GM18507 (cell line): ENCODE data around the gene DUS2.

Experiments
- DNase-seq: peaks from one replicate; pipeline ENCODE4 v3.0.0; 2011; ENCODE audit warnings: low read depth; ENCODE audit not compliant: insufficient read length; ENCODE audit errors: extremely low spot score
- FAIRE-seq: peaks from 2 replicates; lab custom pipeline; 2011; peaks lifted over from hg19 to GRCh38; lab: Jason Lieb, UNC

DUS2 gene

DNA sequence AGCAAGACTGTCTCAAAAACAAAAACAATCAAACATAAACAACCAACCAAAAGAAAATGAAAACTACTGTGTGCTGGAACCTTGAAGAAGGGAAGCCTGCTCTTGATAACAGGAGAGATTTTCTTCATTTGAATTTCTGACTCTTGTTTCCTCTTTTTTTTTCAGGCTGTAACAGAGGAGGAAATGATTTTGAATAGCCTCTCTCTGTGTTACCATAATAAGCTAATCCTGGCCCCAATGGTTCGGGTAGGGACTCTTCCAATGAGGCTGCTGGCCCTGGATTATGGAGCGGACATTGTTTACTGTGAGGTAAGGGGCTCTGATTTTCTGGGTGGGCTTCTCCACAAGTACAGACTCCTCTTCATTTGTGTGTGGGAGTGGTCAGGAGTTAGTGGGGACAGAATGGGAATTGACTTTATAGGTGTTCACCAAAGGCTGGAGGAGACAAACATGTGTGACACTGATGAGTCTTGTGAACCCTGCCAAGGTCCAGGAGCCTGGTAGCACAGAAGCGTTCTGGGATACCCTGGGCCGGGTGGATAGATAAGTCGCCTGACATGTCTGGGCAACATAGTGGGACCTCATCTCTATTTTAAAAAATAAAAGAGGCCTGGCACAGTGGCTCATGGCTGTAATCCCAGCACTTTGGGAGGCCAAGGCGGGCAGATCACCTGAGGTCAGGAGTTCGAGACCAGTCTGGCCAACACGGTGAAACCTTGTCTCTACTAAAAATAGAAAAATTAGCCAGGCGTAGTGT lies 14.9 kb downstream of the DUS2 start:
- peak; percentile 35 for FAIRE-seq
- DNase-seq, result no peak

DNA sequence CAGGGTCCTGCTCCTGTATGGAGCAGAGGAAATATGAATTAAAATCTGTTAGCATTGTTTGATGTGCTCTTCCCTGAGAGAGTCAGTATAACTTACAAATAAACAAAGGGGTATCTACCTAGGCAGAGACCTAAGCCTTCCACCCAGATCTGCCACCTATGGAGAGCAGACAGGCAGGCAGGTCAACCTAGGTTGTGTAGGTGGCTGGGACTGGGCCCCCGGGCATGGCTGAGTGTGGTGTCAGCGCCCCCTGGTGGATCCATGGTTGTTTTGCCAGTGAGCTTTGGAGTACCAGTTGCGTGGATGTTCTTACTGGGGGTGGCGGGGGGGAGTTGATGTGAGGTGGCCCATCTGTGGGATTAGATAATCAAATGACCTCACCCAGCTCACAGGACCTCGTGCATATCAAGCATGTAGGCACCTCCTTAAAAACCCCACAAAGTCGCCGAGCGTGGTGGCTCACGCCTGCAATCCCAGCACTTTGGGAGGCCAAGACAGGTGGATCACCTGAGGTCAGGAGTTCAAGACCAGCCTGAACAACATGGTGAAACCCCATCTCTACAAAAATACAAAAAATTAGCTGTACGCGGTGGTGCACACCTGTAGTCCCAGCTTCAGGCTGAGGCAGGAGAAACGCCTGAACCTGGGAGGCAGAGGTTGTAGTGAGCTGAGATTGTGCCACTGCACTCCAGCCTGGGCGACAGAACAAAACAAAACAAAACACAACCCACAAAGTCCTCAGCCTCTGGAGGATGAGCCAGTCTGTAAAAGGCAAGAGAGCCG lies 17.6 kb downstream of the DUS2 start:
- FAIRE-seq, result peak; percentile 87
- peak; percentile 77 for DNase-seq

DNA sequence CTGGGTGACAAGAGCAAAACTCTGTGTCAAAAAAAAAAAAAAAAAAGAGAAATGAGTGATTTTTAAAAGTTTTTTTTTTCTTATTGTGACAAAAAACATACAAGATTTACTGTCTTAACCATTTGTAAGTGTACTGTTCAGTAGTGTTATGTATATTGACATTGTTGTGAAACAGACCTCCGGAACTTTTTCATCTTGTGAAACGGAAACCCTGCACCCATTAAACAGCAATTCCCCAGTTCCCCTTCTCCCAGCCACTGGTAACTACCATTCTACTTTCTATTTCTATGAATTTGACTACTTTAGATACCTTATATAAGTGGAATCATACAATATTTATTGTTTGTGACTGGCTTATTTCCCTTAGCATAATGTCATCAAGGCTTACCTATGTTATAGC lies 18.7 kb downstream of the DUS2 start:
- DNase-seq (no peak), FAIRE-seq (no peak)

DNA sequence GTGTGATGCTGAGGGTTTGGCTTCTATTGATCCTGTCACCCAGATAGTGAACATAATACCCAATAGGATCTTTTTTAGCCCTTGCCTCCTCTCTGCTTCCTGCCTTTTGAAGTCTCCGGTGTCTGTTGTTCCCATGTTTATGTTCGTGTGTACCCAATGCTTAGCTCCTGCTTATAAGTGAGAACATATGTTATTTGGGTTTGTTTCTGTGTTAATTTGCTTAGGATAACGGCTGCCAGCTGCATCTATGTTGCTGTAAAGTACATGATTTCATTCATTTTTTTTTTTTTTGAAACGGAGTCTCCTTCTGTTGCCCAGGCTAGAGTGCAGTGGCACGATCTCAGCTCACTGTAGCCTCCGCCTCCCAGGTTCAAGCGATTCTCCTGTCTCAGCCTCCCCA lies 23.0 kb downstream of the DUS2 start:
- DNase-seq, result no peak
- FAIRE-seq, result no peak

DNA sequence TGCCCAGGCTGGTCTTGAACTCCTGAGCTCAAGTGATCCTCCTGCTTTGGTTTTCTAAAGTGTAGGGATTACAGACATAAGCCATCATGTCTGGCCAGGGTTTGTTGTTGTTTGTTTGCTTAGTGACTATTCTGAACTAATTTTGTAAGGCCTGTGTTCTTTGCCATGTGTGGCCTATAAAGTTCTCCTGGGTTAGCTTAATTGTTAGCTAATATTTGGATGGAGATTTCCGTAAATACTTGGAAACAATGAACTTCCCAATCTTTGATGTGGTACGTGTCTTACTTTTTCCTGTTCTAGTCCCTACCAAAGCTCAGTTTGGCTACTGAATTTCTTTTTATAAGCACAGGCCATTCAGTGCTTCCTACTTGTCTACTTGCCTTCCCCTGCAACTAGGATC lies 24.9 kb downstream of the DUS2 start:
- FAIRE-seq (no peak), DNase-seq (no peak)

- DNase-seq, result no peak
- no peak for FAIRE-seq
These were observed 26.4 kb downstream of the DUS2 start for GRCh38 chr16:68049449-68049848.

DNA sequence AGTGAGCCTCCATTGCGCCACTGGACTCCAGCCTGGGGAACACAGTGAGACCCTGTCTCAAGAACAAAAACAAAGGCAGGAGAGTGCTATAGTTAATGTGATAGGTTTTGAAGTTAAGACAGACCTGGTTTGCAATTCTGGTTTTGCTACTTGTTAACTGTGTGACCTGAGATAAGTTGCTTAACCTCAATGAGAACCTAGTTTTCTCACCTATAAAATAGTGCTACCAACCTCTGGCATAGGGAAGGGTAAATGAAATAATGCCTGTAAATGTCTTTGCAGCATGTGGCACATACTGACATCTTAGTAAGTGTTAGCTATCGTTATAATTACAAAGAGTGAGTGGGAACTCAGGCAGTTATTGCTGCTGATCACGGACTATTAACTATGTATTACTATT lies 32.3 kb downstream of the DUS2 start:
- DNase-seq (no peak), FAIRE-seq (no peak)

- no peak for FAIRE-seq
- DNase-seq, result no peak
These were observed 36.7 kb downstream of the DUS2 start for GRCh38 chr16:68059804-68060203.

GRCh38 chr16:68061396-68061795 lies 38.3 kb downstream of the DUS2 start:
- FAIRE-seq (no peak), DNase-seq (no peak)

DNA sequence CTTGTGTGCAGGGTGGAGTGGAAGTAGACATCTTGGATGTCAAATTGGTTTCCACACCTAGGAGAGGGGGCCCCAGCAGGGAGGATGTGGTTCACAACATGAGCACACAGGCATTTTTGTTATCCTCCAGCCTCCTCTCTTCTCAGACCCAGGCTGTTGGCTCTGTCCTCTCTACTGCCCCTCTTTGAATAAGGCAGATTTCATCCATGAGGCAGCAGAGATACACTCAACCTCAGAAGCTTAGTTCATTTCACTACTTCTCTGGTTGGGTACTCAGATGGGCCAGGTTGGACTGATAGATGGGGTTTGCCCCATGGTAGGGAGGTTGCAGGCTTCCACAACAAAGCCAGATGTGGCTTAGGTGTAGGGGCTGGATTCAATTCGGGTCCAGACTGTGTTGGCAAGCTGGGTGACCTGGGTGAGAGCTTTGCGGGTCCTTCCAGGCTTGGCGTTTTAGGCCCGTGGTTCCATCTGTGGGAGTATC lies 39.9 kb downstream of the DUS2 start:
- FAIRE-seq (no peak), DNase-seq (no peak)

DNA sequence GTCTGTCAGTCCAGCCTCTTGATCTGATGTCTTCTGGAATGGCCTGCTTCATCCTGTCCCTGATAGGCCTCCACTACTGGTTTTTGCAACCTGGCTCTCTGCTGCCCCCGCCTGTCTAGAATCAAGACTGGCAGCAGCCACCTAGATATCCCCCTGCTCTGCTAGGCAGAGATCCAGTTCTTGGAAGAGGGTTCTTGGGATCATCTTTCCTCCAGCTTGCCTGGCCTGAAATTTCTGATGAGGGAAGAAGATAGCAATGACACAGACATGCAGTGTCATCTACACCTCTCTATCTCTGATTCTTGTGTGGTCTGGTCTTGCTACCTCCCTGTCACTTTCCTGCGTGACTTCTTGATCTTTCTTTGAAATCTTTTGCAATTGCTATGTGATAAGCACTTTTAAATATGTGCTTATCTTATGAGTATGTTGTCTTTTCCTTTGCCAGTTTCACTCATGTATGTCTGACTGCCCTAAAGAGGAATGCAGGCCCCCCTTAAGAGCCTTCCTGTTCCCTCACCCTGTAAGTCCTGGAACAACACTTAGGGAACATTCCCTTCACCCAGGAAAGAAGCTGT lies 41.8 kb downstream of the DUS2 start:
- DNase-seq, result no peak
- peak; percentile 73 for FAIRE-seq

DNA sequence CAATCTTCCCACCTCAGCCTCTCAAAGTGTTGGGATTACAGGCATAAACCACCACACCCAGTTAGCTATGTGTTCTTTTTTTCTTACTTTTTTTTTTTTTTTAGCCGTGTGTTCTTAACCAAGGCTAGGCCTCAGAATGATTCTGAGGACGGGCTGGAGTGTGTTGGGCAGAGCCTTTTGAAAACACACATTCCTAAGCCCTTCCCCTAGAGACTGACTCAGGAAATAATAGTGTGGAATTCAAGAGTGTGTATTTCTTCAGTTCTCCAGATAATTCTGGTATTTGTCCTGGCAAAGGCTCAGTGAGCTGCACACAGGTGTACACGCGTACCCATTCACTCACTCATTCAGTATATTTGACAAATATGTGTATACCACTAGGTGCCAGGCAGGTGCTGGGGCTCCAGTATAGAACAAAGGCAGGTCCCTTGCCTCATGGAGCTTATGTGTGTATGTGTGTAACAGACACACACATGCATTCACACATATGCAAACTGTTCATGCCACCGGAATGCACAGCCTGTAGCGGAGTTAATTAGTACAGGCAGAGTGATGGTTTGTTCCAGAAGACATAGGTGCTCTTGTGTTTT lies 42.7 kb downstream of the DUS2 start:
- FAIRE-seq (no peak), DNase-seq (no peak)

DNA sequence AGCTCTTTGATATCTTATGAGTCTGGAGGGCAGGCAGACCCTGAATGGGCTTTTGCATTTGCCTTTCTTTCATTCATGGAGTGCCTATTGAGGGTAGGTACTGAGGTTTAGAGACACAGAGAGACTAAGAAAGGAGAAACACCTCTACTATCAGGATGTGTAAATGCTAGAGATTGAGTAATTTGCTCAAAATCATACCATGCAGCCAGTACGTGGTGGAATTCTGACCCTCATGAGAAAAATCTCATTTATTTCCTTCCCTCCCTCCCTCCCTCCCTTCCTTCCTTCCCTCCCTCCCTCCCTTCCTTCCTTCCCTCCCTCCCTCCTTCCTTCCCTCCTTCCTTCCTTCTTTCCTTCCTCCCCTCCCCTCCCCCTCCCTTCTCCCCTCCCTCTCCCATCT lies 43.7 kb downstream of the DUS2 start:
- DNase-seq (no peak), FAIRE-seq (no peak)

GRCh38 chr16:68068926-68069325 lies 45.8 kb downstream of the DUS2 start:
- FAIRE-seq, result no peak
- no peak for DNase-seq

DNA sequence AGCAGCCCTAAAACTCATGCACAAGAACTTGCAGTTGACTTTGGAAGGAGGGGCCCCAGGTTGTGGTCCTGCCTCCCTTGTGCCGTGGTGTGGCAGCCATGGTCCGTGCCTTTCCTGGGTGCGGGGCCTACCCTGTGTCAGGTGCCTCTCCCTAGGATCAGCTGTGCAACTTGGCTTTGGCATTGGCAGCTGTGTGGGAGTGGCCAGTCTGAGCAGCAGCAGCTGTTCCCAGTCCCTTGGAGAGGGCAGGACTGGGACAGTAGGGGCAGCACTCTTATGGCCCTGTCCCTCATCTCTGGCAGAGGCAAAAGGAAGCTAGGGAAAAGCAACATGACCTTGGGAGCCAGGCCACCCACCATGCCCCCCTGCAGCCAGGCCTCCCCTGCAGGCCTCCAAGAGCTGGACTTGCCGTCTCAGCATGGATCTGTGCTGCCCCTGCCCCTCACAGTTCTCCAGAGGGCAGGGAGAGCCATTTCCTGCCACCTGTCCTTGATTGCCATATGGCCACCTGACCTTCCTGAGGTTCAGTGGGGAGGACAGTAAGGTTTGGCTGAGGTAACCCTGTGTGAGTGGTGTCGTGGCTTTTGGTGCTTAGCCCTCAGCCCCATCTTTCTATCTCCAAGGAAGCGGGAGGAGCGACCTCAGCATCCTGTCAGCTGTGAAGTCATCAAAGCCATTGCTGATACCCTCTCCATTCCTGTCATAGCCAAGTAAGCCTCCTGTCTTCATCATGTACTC lies 46.6 kb downstream of the DUS2 start:
- FAIRE-seq, result no peak
- DNase-seq, result no peak

GRCh38 chr16:68070249-68070730 lies 47.2 kb downstream of the DUS2 start:
- no peak for DNase-seq
- no peak for FAIRE-seq

DNA sequence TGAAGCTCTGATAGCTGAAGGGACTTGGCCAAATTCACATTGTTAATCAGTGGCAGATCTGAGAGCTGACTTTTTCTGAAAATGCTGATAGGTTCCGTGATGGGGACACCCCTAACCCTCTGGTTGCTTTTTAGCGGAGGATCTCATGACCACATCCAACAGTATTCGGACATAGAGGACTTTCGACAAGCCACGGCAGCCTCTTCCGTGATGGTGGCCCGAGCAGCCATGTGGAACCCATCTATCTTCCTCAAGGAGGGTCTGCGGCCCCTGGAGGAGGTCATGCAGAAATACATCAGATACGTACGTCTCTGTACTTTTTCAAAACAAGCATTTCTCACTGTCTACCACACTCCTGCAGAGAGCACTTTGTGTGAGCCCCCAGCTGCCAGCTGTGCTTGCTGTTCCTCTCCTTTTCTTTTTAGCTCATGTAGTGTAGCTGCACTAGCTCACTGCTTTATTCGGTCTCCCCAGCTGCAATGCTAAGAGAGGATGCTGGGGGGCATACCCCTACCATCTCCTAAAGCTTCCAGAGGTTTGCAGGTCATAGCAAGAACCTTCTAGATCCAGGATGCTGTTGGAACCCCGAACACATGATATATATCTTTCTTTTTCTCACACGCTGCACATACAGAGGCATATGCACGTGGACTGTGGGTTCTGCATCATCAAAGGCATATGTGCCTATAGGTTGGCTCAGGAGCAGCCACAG lies 47.9 kb downstream of the DUS2 start:
- FAIRE-seq (peak; percentile 95), DNase-seq (peak; percentile 17)

GRCh38 chr16:68071518-68071901 lies 48.4 kb downstream of the DUS2 start:
- FAIRE-seq (no peak), DNase-seq (no peak)
